B cell (primary cell): ENCODE measurements around the gene GSG1.

Experiments used
- EZH2 ChIP-seq: IDR thresholded peaks from 2 replicates; pipeline ENCODE4 v1.6.1; 2012; ENCODE audit warnings: borderline replicate concordance, low read depth, mild to moderate bottlenecking, moderate library complexity, low read length; ENCODE audit not compliant: insufficient read depth, poor library complexity, severe bottlenecking
- TF ChIP-seq, protein P1 (sequence below): fragments of 200-600 bp; IDR thresholded peaks from one replicate; pipeline ENCODE4 v1.8.0; 2022; ENCODE audit warnings: antibody characterized with exemption, mild to moderate bottlenecking

DNA sequence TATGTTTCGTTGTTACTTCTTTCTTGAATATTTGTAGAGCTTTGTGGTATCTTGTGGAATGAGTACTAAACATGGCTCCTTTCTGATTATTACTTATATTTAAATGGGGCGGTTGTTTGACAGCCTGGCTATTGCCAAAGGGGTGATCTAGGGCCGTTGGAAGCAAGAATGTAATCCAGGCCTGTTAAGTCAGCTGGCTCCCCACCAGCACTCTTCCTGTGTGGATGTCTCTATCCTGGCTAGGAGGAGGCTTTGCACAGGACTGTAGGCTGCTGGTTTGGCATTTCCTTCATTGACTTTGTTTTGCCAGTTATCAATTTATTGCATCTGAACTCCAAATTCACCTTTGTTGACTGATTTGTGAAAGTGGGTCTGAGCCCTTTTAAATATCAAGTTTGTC, 53.7 kb downstream of the GSG1 start:
- TF ChIP-seq, protein P1, sequence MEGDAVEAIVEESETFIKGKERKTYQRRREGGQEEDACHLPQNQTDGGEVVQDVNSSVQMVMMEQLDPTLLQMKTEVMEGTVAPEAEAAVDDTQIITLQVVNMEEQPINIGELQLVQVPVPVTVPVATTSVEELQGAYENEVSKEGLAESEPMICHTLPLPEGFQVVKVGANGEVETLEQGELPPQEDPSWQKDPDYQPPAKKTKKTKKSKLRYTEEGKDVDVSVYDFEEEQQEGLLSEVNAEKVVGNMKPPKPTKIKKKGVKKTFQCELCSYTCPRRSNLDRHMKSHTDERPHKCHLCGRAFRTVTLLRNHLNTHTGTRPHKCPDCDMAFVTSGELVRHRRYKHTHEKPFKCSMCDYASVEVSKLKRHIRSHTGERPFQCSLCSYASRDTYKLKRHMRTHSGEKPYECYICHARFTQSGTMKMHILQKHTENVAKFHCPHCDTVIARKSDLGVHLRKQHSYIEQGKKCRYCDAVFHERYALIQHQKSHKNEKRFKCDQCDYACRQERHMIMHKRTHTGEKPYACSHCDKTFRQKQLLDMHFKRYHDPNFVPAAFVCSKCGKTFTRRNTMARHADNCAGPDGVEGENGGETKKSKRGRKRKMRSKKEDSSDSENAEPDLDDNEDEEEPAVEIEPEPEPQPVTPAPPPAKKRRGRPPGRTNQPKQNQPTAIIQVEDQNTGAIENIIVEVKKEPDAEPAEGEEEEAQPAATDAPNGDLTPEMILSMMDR = no peak
- TF ChIP-seq EZH2 = no peak
